Right lobe of liver (tissue), 6 donors: ENCODE measurements around the gene KCNK5. TPM values are rescaled to one million over a fixed set of nuclear protein-coding genes. Genes with fewer than 3 reads are reported as not detected.

Experiments used
- ATAC-seq, 4 donors: fragments of 200-7000 bp; cut with Tn5 transposase; one replicate each; pipeline ENCODE4 v1.9.1; 2020; ENCODE audit warnings: mild to moderate bottlenecking in 4 of 4, moderate library complexity in 4 of 4
- DNase-seq, 3 donors: peaks; one replicate each; pipeline ENCODE4 v3.0.0-alpha.2; 2020
- H3K27ac ChIP-seq, 3 donors: fragments of 200-600 bp; one replicate each; pipeline ENCODE4 v1.8.0; 2022
- H3K27me3 ChIP-seq, 2 donors: fragments of 200-600 bp; one replicate each; pipeline ENCODE4 v1.8.0; 2022
- H3K36me3 ChIP-seq, 4 donors: fragments of 200-600 bp; sonication (generic) in 1 of 4; one replicate each; pipeline versions ENCODE4 v1.5.1 to v1.8.0; 2017 to 2022; ENCODE audit warnings: control low read depth in 1 of 4
- H3K4me1 ChIP-seq, 4 donors: fragments of 200-600 bp; sonication (generic) in 1 of 4; one replicate each; pipeline versions ENCODE4 v1.5.1 to v1.8.0; 2017 to 2022; ENCODE audit warnings: control low read depth in 1 of 4
- H3K4me3 ChIP-seq, 3 donors: fragments of 200-600 bp; one replicate each; pipeline ENCODE4 v1.8.0; 2022
- H3K9me3 ChIP-seq, 4 donors: fragments of 200-600 bp; sonication (generic) in 1 of 4; one replicate each; pipeline versions ENCODE4 v1.5.1 to v1.8.0; 2017 to 2022; ENCODE audit warnings: control low read depth in 1 of 4
- CTCF ChIP-seq, 4 donors: fragments of 200-600 bp in 3 of 4; fragments of 450-650 bp in 1 of 4; IDR thresholded peaks; one replicate each; pipeline versions ENCODE4 v1.5.1 to v1.8.0; 2016 to 2022; ENCODE audit warnings: antibody characterized with exemption in 4 of 4, mild to moderate bottlenecking in 2 of 4
- POLR2A ChIP-seq: fragments of 450-650 bp; IDR thresholded peaks from one replicate; pipeline ENCODE4 v1.6.1; 2017; ENCODE audit warnings: antibody characterized with exemption, mild to moderate bottlenecking
- WGBS: methylation state at CpG from one replicate; pipeline ENCODE4 v1.1.6; 2018; ENCODE audit warnings: low coverage, low lambda C conversion rate; ENCODE audit not compliant: insufficient coverage; ENCODE audit errors: missing lambda C conversion rate; 5-methylcytosine and 5-hydroxymethylcytosine counted together
- intact Hi-C, 2 donors: fragments of 100-400 bp; cut with DNase I; formaldehyde crosslinking; loops; one replicate each; pipeline versions ENCODE4 v1.11.2 to v1.14.1; 2022
- total RNA-seq, 6 experiments: library from RNA; depleted of rRNA in 2 of 6; stranded (reverse); fragments of >200 nt in 2 of 6; fragmentation: NEBNext Ultra II Directional in 3 of 6; extraction: Animal tissue kit (Norgen Biotek cat#: 25700) in 3 of 6; gene quantifications; one replicate each; pipeline versions ENCODE4 v1.1.0 to v1.2.4, GENCODE V29; 2016 to 2023
- donor health status: DM: no; HTN: yes; CAD: no.
- donor health status: DM: no; HTN: no; CAD: no.
- donor health status: DM: no; HTN: no; CAD: no.
- donor health status: DM: no; HTN: yes; CAD: no.
- donor health status: DM: no; HTN: yes; CAD: no.

The KCNK5 gene
- total RNA-seq, 6 experiments from 2014 or later, result 3.2 to 54.3 (median 6.7) TPM

GRCh38 chr6:39239527-39240154 is 10.4 kb upstream of the KCNK5 start:
- no peak overlapping the region for H3K27ac ChIP-seq
- intact Hi-C loops, result loop anchor here in 1 of 2 donors (10.0 kb wide), 1 partner anchor 65 kb away; no protein-coding TSS in a partner anchor
- 82% methylated on average over 6 of the region's 7 CpGs for WGBS
- H3K9me3 ChIP-seq, result no peaks in the 10 kb centered on the region
- DNase-seq (no peak), ATAC-seq (no peak)
- TF ChIP-seq CTCF (IDR thresholded peaks at IDR 0.05) (no peak), POLR2A (no peak)
- no peaks in the 10 kb centered on the region for H3K4me1 ChIP-seq
- no peaks in the 10 kb centered on the region for H3K36me3 ChIP-seq
- no peak overlapping the region for H3K4me3 ChIP-seq
- H3K27me3 ChIP-seq, result no peaks in the 10 kb centered on the region

- WGBS, result 82% methylated on average over 3 of the region's 3 CpGs
- no peak for ATAC-seq
These were observed 7.5 kb upstream of the KCNK5 start for GRCh38 chr6:39236742-39237141.

GRCh38 chr6:39233333-39233732 is 4.1 kb upstream of the KCNK5 start:
- H3K36me3 ChIP-seq, result no peaks in the 10 kb centered on the region
- intact Hi-C loops, result loop anchor here in 1 of 2 donors (10.0 kb wide), 1 partner anchor 71 kb away; no protein-coding TSS in a partner anchor
- no peak overlapping the region for H3K4me3 ChIP-seq
- no peak for DNase-seq
- no peaks in the 10 kb centered on the region for H3K4me1 ChIP-seq
- H3K27ac ChIP-seq, result no peak overlapping the region
- H3K27me3 ChIP-seq, result no peaks in the 10 kb centered on the region
- ATAC-seq, result no peak
- TF ChIP-seq CTCF (IDR thresholded peaks at IDR 0.05) (no peak), POLR2A (no peak)
- WGBS, result 87% methylated on average over 8 of the region's 8 CpGs
- H3K9me3 ChIP-seq, result no peaks in the 10 kb centered on the region

More at GRCh38 chr6:39236742-39237141, 7.5 kb upstream of the KCNK5 start:
- Histone ChIP-seq H3K36me3 (no peaks in the 10 kb centered on the region), H3K4me1 (no peaks in the 10 kb centered on the region), H3K4me3 (no peak overlapping the region), H3K27me3 (no peaks in the 10 kb centered on the region), H3K9me3 (no peaks in the 10 kb centered on the region), H3K27ac (no peak overlapping the region)
- no peak for TF ChIP-seq CTCF (IDR thresholded peaks at IDR 0.05)
- TF ChIP-seq POLR2A, result no peak
- DNase-seq, result no peak
- intact Hi-C loops, result loop anchor here in 1 of 2 donors (10.0 kb wide), 1 partner anchor 68 kb away; no protein-coding TSS in a partner anchor

GRCh38 chr6:39231521-39232243 is 2.4 kb upstream of the KCNK5 start:
- no peaks in the 10 kb centered on the region for H3K9me3 ChIP-seq
- WGBS, result 80% methylated on average over 5 of the region's 7 CpGs
- H3K4me1 ChIP-seq, result peaks cover 0 to 10% (median under 1%) of the 10 kb centered on the region in 4 donors
- ATAC-seq (no peak), DNase-seq (peak in 1 of 3 donors; percentile 37)
- H3K27ac ChIP-seq, result no peak overlapping the region
- H3K27me3 ChIP-seq, result no peaks in the 10 kb centered on the region
- no peak overlapping the region for H3K4me3 ChIP-seq
- TF ChIP-seq CTCF (IDR thresholded peaks at IDR 0.05) (no peak), POLR2A (no peak)
- no peaks in the 10 kb centered on the region for H3K36me3 ChIP-seq
- intact Hi-C loops, result loop anchor here in 1 of 2 donors (10.0 kb wide), 1 partner anchor 73 kb away; no protein-coding TSS in a partner anchor
